Measurements from ENCODE around the gene SCFD2.

- no peak for TF ChIP-seq MAX (CRISPR knock-in tag; IDR thresholded peaks at IDR 0.05)
- no peak for TF ChIP-seq CTCF (IDR thresholded peaks at IDR 0.05)
- TF ChIP-seq ATF6 (CRISPR knock-in tag; IDR thresholded peaks at IDR 0.05): no peak
- TF ChIP-seq IRF1 (CRISPR knock-in tag; IDR thresholded peaks at IDR 0.05): no peak
- no peak for TF ChIP-seq KAT7 (CRISPR knock-in tag; IDR thresholded peaks at IDR 0.05; ENCODE audit: borderline replicate concordance)
- no peak for TF ChIP-seq ZNF138 (CRISPR knock-in tag; conservative IDR thresholded peaks at IDR 0.05)
- no peak for TF ChIP-seq CDX4 (CRISPR knock-in tag; IDR thresholded peaks at IDR 0.05; ENCODE audit: borderline replicate concordance)
- TF ChIP-seq CREB1 (CRISPR knock-in tag; IDR thresholded peaks at IDR 0.05): no peak
- TF ChIP-seq E2F4 (CRISPR knock-in tag; IDR thresholded peaks at IDR 0.05; ENCODE audit: borderline replicate concordance, low read depth): no peak
- TF ChIP-seq PREB (CRISPR knock-in tag; IDR thresholded peaks at IDR 0.05; ENCODE audit: borderline replicate concordance): no peak
- no peak for TF ChIP-seq SP1 (CRISPR knock-in tag; conservative IDR thresholded peaks at IDR 0.05)
- TF ChIP-seq FOXP4 (CRISPR knock-in tag; IDR thresholded peaks at IDR 0.05): no peak
- no peak for TF ChIP-seq AR (CRISPR knock-in tag; IDR thresholded peaks at IDR 0.05)
These were observed 360.1 kb downstream of the SCFD2 start for GRCh38 chr4:53005808-53006207.

All from WTC11 (cell line).